WTC11 (cell line): ENCODE measurements around the gene CDCP1. TPM values are rescaled to one million over a fixed set of nuclear protein-coding genes. Genes with fewer than 3 reads are reported as not detected.
A peak's percentile ranks its signal among the peaks of the same experiment; 100 is the strongest.

Experiments
- ATAC-seq: fragments of 200-7000 bp; cut with Tn5 transposase; 2 replicates; pipeline ENCODE4 v1.10.0; 2021; ENCODE audit warnings: mild to moderate bottlenecking, moderate library complexity
- Bru-seq: library from RNA; stranded (reverse); fragments of 400-500 nt; gene quantifications from one replicate; lab custom pipeline; 2021; lab: Mats Ljungman, UMichigan
- CTCF ChIA-PET: fragments of 300-600 bp; sonication (Branson Sonifier 250); formaldehyde crosslinking; loops from one replicate; lab custom pipeline; 2021; ENCODE audit warnings: antibody characterized with exemption; lab: Charles Lee
- POLR2A ChIA-PET: fragments of 350-600 bp; sonication (Branson Sonifier 250); formaldehyde crosslinking; loops from one replicate; lab custom pipeline; 2021; ENCODE audit warnings: antibody characterized with exemption; lab: Charles Lee
- DNase-seq: peaks from one replicate; pipeline ENCODE4 v3.0.0; 2021; ENCODE audit warnings: low spot score
- H3K27ac Mint-ChIP-seq: 2 replicates; pipeline ENCODE4 v1.8.0; 2021; ENCODE audit warnings: mixed read lengths
- H3K27me3 Mint-ChIP-seq: 2 replicates; pipeline ENCODE4 v1.8.0; 2021; ENCODE audit warnings: low read depth, mild to moderate bottlenecking, moderate library complexity, mixed read lengths
- H3K36me3 Mint-ChIP-seq: 2 replicates; pipeline ENCODE4 v1.8.0; 2021; ENCODE audit warnings: mixed read lengths
- H3K4me1 Mint-ChIP-seq: 2 replicates; pipeline ENCODE4 v1.8.0; 2022; ENCODE audit warnings: mixed read lengths
- H3K4me3 Mint-ChIP-seq: 2 replicates; pipeline ENCODE4 v1.8.0; 2021; ENCODE audit warnings: mild to moderate bottlenecking, moderate library complexity, mixed read lengths
- H3K9me3 Mint-ChIP-seq: 2 replicates; pipeline ENCODE4 v1.8.0; 2021; ENCODE audit warnings: mixed read lengths
- ARID4B ChIP-seq: sonication (generic); formaldehyde crosslinking; IDR thresholded peaks from 2 replicates; pipeline ENCODE4 v1.8.0; 2023; ENCODE audit warnings: missing genetic modification reagents, mild to moderate bottlenecking, borderline replicate concordance
- CREB1 ChIP-seq: sonication (generic); formaldehyde crosslinking; IDR thresholded peaks from 2 replicates; pipeline ENCODE4 v1.8.0; 2023; ENCODE audit warnings: mild to moderate bottlenecking, missing genetic modification reagents
- CREM ChIP-seq: sonication (generic); formaldehyde crosslinking; IDR thresholded peaks from 2 replicates; pipeline ENCODE4 v1.8.1; 2022; ENCODE audit warnings: mild to moderate bottlenecking, missing genetic modification reagents, moderate library complexity
- HMGXB4 ChIP-seq: sonication (generic); formaldehyde crosslinking; IDR thresholded peaks from 2 replicates; pipeline ENCODE4 v1.8.1; 2023; ENCODE audit warnings: mild to moderate bottlenecking, moderate library complexity, missing genetic modification reagents
- JAZF1 ChIP-seq: fragments of 250-450 bp; sonication (Bioruptor Pico); IDR thresholded peaks from 2 replicates; pipeline ENCODE4 v1.9.0; 2021; ENCODE audit warnings: moderate library complexity, mild to moderate bottlenecking, inconsistent platforms
- JUN ChIP-seq: sonication (generic); formaldehyde crosslinking; IDR thresholded peaks from 2 replicates; pipeline ENCODE4 v1.8.0; 2023; ENCODE audit warnings: mild to moderate bottlenecking, missing genetic modification reagents
- KAT7 ChIP-seq: sonication (generic); formaldehyde crosslinking; IDR thresholded peaks from 2 replicates; pipeline ENCODE4 v1.8.1; 2023; ENCODE audit warnings: missing genetic modification reagents, mild to moderate bottlenecking, borderline replicate concordance
- MXD4 ChIP-seq: fragments of 250-450 bp; sonication (Bioruptor Pico); IDR thresholded peaks from 2 replicates; pipeline ENCODE4 v1.8.0; 2021; ENCODE audit warnings: mild to moderate bottlenecking, moderate library complexity, borderline replicate concordance
- NFATC4 ChIP-seq: fragments of 250-450 bp; sonication (Bioruptor Pico); IDR thresholded peaks from 2 replicates; pipeline ENCODE4 v1.9.0; 2021; ENCODE audit warnings: mild to moderate bottlenecking
- NFE2L1 ChIP-seq: sonication (generic); formaldehyde crosslinking; IDR thresholded peaks from 2 replicates; pipeline ENCODE4 v1.8.1; 2023; ENCODE audit warnings: missing genetic modification reagents
- TCF7 ChIP-seq: sonication (generic); formaldehyde crosslinking; IDR thresholded peaks from 2 replicates; pipeline ENCODE4 v1.8.0; 2022; ENCODE audit warnings: mild to moderate bottlenecking, low read depth, missing genetic modification reagents, moderate library complexity
- TEAD1 ChIP-seq: sonication (generic); formaldehyde crosslinking; IDR thresholded peaks from 2 replicates; pipeline ENCODE4 v1.8.0; 2022; ENCODE audit warnings: mild to moderate bottlenecking, missing genetic modification reagents
- TEAD4 ChIP-seq: sonication (generic); formaldehyde crosslinking; IDR thresholded peaks from 2 replicates; pipeline ENCODE4 v1.8.0; 2022; ENCODE audit warnings: mild to moderate bottlenecking, missing genetic modification reagents
- ZBTB43 ChIP-seq: sonication (generic); formaldehyde crosslinking; IDR thresholded peaks from 2 replicates; pipeline ENCODE4 v1.8.1; 2023; ENCODE audit warnings: mild to moderate bottlenecking, missing genetic modification reagents
- ZNF263 ChIP-seq: sonication (generic); formaldehyde crosslinking; IDR thresholded peaks from 2 replicates; pipeline ENCODE4 v1.8.1; 2022; ENCODE audit warnings: low read depth, mild to moderate bottlenecking, moderate library complexity, missing genetic modification reagents
- ZNF416 ChIP-seq: fragments of 250-450 bp; sonication (Bioruptor Pico); IDR thresholded peaks from 2 replicates; pipeline ENCODE4 v1.9.0; 2021; ENCODE audit warnings: mild to moderate bottlenecking, inconsistent platforms
- long read RNA-seq, 3 experiments: library from RNA in 1 of 3; library from capped mRNA in 1 of 3; library from polyadenylated mRNA in 1 of 3; unstranded in 2 of 3; stranded (forward) in 1 of 3; transcript quantifications; one replicate each; pipeline ENCODE4 v2.0.0, GENCODE V29; 2021
- total RNA-seq: library from RNA; stranded (reverse); gene quantifications from 3 replicates; pipeline ENCODE4 v1.2.3, GENCODE V29; 2021
- TF ChIP-seq, protein P1 (sequence below): sonication (generic); formaldehyde crosslinking; IDR thresholded peaks from 2 replicates; pipeline ENCODE4 v1.8.1; 2022; ENCODE audit warnings: low read depth, mild to moderate bottlenecking, moderate library complexity, missing genetic modification reagents, borderline replicate concordance
- TF ChIP-seq, protein P2 (sequence below): sonication (generic); formaldehyde crosslinking; IDR thresholded peaks from 2 replicates; pipeline ENCODE4 v1.8.0; 2022; ENCODE audit warnings: mild to moderate bottlenecking, missing genetic modification reagents
- TF ChIP-seq, protein P3 (sequence below): sonication (generic); formaldehyde crosslinking; IDR thresholded peaks from 2 replicates; pipeline ENCODE4 v1.8.0; 2023; ENCODE audit warnings: mild to moderate bottlenecking, missing genetic modification reagents

The CDCP1 gene, protein sequence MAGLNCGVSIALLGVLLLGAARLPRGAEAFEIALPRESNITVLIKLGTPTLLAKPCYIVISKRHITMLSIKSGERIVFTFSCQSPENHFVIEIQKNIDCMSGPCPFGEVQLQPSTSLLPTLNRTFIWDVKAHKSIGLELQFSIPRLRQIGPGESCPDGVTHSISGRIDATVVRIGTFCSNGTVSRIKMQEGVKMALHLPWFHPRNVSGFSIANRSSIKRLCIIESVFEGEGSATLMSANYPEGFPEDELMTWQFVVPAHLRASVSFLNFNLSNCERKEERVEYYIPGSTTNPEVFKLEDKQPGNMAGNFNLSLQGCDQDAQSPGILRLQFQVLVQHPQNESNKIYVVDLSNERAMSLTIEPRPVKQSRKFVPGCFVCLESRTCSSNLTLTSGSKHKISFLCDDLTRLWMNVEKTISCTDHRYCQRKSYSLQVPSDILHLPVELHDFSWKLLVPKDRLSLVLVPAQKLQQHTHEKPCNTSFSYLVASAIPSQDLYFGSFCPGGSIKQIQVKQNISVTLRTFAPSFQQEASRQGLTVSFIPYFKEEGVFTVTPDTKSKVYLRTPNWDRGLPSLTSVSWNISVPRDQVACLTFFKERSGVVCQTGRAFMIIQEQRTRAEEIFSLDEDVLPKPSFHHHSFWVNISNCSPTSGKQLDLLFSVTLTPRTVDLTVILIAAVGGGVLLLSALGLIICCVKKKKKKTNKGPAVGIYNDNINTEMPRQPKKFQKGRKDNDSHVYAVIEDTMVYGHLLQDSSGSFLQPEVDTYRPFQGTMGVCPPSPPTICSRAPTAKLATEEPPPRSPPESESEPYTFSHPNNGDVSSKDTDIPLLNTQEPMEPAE
- total RNA-seq (13.4 to 14.6 TPM (median 13.5 TPM) in 3 replicates), Bru-seq, nascent RNA (percentile 61 among the genes with signal in this experiment)
- long read RNA-seq, experiment 1, full-length matches to known transcripts = 84 of 132 reads
- long read RNA-seq, experiment 1, partial matches to known transcripts = 13 of 132 reads
- long read RNA-seq, experiment 1, other reads (novel, unspliced or antisense) = 35 of 132 reads
- long read RNA-seq, experiment 2, full-length matches to known transcripts = 4 of 20 reads
- long read RNA-seq, experiment 2, partial matches to known transcripts = 1 of 20 reads
- long read RNA-seq, experiment 2, other reads (novel, unspliced or antisense) = 15 of 20 reads
- long read RNA-seq, experiment 3, full-length matches to known transcripts = 2 of 2 reads
- long read RNA-seq, experiment 3, partial matches to known transcripts = 0 of 2 reads
- long read RNA-seq, experiment 3, other reads (novel, unspliced or antisense) = 0 of 2 reads

DNA sequence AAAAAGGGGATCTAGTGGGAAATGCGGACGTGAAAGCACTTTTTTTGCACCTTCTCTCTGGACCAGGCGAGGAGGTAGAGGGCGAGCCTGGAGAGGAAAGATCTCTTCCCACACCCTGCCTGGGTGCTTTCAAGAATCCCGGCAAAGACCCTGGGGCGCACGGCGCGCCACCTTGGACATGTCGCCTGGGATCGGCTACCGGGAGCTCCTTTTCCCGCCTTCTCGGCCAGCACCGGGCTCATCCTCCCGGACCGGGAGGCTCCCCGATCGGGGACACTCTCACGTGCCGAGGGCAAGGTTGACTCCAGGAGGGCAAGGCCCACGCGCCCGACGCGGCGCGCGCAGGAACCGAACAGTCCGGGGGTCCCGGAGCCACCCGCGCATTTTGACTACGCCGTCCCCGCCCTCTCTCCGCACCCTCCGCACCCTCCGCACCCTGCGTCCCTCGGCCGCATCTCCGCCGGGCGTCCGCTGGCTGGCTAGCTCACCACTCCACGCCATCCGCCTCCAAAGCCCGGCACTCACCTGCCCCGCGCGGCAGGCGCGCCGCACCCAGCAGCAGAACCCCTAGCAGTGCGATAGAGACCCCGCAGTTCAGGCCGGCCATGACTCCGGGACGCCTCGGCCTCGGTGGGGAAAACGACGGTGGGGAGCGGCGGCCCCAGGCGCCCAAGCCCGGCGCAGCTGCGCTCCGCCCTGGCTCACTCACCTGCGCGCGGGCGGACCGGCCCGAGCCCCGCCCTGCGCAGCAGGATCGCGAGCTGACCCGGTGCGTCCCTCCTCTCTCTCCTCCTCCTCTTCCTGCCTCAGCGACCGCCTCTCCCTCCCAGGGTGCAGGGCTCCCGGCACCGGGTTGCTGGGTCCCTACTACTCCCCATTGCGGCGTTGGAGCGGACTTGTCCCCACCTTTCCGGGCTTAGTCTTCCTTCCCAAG is at the start of gene CDCP1:
Gene CDCP1 (minus strand): TSS at position 698 of the 934 bp plus-strand sequence. CDS start 91 bp downstream, at position 607.
- Mint-ChIP-seq H3K27me3 (peaks cover 56% of the 10 kb centered on the region), H3K9me3 (peaks cover 9% of the 10 kb centered on the region), H3K36me3 (no peaks in the 10 kb centered on the region), H3K27ac (0 out of 2 replicates have a peak within 1 kb of the TSS, but pooled peaks have one; percentile 61), H3K4me3 (peak within 1 kb of the TSS; percentile 92), H3K4me1 (peaks cover 24% of the 10 kb centered on the region)
- ChIA-PET POLR2A (interaction anchor here (1.8 kb wide), 1 partner anchor 109 kb away, joined by 3 read pairs; no protein-coding TSS in a partner anchor), CTCF (interaction anchor here (0.6 to 1.6 kb wide), 5 partner anchors 14 to 514 kb away, joined by 3 to 15 read pairs (median 3); no protein-coding TSS in a partner anchor)
- ATAC-seq (peak; percentile 95), DNase-seq (peak; percentile 57)
- TF ChIP-seq JUN (CRISPR knock-in tag) = peak; percentile 40
- peak; percentile 55; the same call in 1 of the 2 replicates for TF ChIP-seq CREB1 (CRISPR knock-in tag)
- no peak for TF ChIP-seq TEAD1 (CRISPR knock-in tag)
- TF ChIP-seq HMGXB4 (CRISPR knock-in tag) = peak; percentile 86; the same call in 1 of the 2 replicates
- peak; percentile 87 for TF ChIP-seq ZBTB43 (CRISPR knock-in tag)
- TF ChIP-seq NFE2L1 (CRISPR knock-in tag) = peak; percentile 45; the same call in 1 of the 2 replicates
- TF ChIP-seq, protein P1, sequence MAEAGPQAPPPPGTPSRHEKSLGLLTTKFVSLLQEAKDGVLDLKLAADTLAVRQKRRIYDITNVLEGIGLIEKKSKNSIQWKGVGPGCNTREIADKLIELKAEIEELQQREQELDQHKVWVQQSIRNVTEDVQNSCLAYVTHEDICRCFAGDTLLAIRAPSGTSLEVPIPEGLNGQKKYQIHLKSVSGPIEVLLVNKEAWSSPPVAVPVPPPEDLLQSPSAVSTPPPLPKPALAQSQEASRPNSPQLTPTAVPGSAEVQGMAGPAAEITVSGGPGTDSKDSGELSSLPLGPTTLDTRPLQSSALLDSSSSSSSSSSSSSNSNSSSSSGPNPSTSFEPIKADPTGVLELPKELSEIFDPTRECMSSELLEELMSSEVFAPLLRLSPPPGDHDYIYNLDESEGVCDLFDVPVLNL (CRISPR knock-in tag) = peak; percentile 80; the same call in 1 of the 2 replicates
- no peak for TF ChIP-seq TEAD4 (CRISPR knock-in tag)
- TF ChIP-seq, protein P2, sequence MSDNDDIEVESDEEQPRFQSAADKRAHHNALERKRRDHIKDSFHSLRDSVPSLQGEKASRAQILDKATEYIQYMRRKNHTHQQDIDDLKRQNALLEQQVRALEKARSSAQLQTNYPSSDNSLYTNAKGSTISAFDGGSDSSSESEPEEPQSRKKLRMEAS (CRISPR knock-in tag) = peak; percentile 86
- 0 out of 2 replicates have a peak, but pooled peaks have one; percentile 69 for TF ChIP-seq KAT7
- TF ChIP-seq TCF7 (CRISPR knock-in tag) = 0 out of 2 replicates have a peak, but pooled peaks have one; percentile 77
- TF ChIP-seq CREM (CRISPR knock-in tag) = peak; percentile 57
- TF ChIP-seq ARID4B = no peak
- TF ChIP-seq NFATC4 (CRISPR knock-in tag) = no peak
- no peak for TF ChIP-seq JAZF1 (CRISPR knock-in tag)
- TF ChIP-seq ZNF263 = peak; percentile 50; the same call in 1 of the 2 replicates
- TF ChIP-seq, protein P3, sequence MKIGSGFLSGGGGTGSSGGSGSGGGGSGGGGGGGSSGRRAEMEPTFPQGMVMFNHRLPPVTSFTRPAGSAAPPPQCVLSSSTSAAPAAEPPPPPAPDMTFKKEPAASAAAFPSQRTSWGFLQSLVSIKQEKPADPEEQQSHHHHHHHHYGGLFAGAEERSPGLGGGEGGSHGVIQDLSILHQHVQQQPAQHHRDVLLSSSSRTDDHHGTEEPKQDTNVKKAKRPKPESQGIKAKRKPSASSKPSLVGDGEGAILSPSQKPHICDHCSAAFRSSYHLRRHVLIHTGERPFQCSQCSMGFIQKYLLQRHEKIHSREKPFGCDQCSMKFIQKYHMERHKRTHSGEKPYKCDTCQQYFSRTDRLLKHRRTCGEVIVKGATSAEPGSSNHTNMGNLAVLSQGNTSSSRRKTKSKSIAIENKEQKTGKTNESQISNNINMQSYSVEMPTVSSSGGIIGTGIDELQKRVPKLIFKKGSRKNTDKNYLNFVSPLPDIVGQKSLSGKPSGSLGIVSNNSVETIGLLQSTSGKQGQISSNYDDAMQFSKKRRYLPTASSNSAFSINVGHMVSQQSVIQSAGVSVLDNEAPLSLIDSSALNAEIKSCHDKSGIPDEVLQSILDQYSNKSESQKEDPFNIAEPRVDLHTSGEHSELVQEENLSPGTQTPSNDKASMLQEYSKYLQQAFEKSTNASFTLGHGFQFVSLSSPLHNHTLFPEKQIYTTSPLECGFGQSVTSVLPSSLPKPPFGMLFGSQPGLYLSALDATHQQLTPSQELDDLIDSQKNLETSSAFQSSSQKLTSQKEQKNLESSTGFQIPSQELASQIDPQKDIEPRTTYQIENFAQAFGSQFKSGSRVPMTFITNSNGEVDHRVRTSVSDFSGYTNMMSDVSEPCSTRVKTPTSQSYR = 0 out of 2 replicates have a peak, but pooled peaks have one; percentile 29
- no peak for TF ChIP-seq MXD4 (CRISPR knock-in tag)
- TF ChIP-seq ZNF416 = no peak
